IMR-90 (cell line): ENCODE data around the gene BCAS3. TPM values are rescaled to one million over a fixed set of nuclear protein-coding genes. Genes with fewer than 3 reads are reported as not detected.
A peak's percentile ranks its signal among the peaks of the same experiment; 100 is the strongest.

Source experiments
- ATAC-seq: fragments of 200-7000 bp; cut with Tn5 transposase; 2 replicates; pipeline ENCODE4 v1.9.1; 2020; ENCODE audit warnings: low read depth, mild to moderate bottlenecking, moderate library complexity
- BruUV-seq: library from RNA; stranded (reverse); fragments of 400-500 nt; replicated peaks from 2 replicates; lab custom pipeline; 2021; lab: Mats Ljungman, UMichigan
- CTCF ChIA-PET: fragments of 300-600 bp; formaldehyde crosslinking; extraction: SDS; loops from one replicate; lab custom pipeline; 2021; ENCODE audit warnings: antibody characterized with exemption; lab: Yijun Ruan, JAX
- POLR2A ChIA-PET: fragments of 300-600 bp; sonication (Branson Sonifier 250); formaldehyde crosslinking; loops from one replicate; lab custom pipeline; 2022; ENCODE audit warnings: antibody characterized with exemption; ENCODE audit not compliant: unreplicated experiment; lab: Charles Lee
- DNase-seq: peaks from one replicate; pipeline ENCODE4 v3.0.0; 2013
- H2AFZ ChIP-seq: replicated peaks from 2 replicates; pipeline ENCODE3; 2013; ENCODE audit warnings: low read length, mild to moderate bottlenecking; ENCODE audit not compliant: poor library complexity
- H2AK5ac ChIP-seq: 2 replicates; pipeline ENCODE4 v1.6.1; 2013; ENCODE audit warnings: low read depth, low read length, inconsistent platforms
- H2AK9ac ChIP-seq: replicated peaks from 2 replicates; pipeline ENCODE3; 2013; ENCODE audit warnings: mild to moderate bottlenecking, low read depth, low read length, moderate library complexity; ENCODE audit not compliant: poor library complexity
- H2BK120ac ChIP-seq: 2 replicates; pipeline ENCODE4 v1.6.1; 2013; ENCODE audit warnings: low read depth, low read length, inconsistent platforms
- H2BK15ac ChIP-seq: 3 replicates; pipeline ENCODE4 v1.6.1; 2013; ENCODE audit warnings: low read depth, low read length, inconsistent platforms
- H2BK20ac ChIP-seq: 2 replicates; pipeline ENCODE4 v1.6.1; 2013; ENCODE audit warnings: low read depth, mild to moderate bottlenecking, inconsistent platforms, low read length, moderate library complexity
- H2BK5ac ChIP-seq: 2 replicates; pipeline ENCODE4 v1.6.1; 2013; ENCODE audit warnings: mild to moderate bottlenecking, low read depth, low read length, inconsistent platforms; ENCODE audit not compliant: poor library complexity, severe bottlenecking
- H3K14ac ChIP-seq: replicated peaks from 2 replicates; pipeline ENCODE4 v1.6.1; 2013; ENCODE audit warnings: low read depth, low read length, inconsistent platforms
- H3K18ac ChIP-seq: 2 replicates; pipeline ENCODE4 v1.6.1; 2013; ENCODE audit warnings: low read depth, low read length, control low read depth
- H3K23ac ChIP-seq: 2 replicates; pipeline ENCODE4 v1.6.1; 2013; ENCODE audit warnings: low read depth, low read length, inconsistent platforms
- H3K27ac ChIP-seq: 2 replicates; pipeline ENCODE4 v1.5.1; 2013; ENCODE audit warnings: mild to moderate bottlenecking, control low read depth, low read length; ENCODE audit not compliant: insufficient read depth
- H3K27me3 ChIP-seq: 2 replicates; pipeline ENCODE4 v1.6.1; 2013; ENCODE audit warnings: low read length; ENCODE audit not compliant: control insufficient read depth, insufficient read depth
- H3K36me3 ChIP-seq: 2 replicates; pipeline ENCODE4 v1.6.1; 2013; ENCODE audit warnings: low read length, mixed read lengths; ENCODE audit not compliant: control insufficient read depth, insufficient read depth
- H3K4ac ChIP-seq: 2 replicates; pipeline ENCODE4 v1.6.1; 2013; ENCODE audit warnings: low read depth, low read length, inconsistent platforms
- H3K4me1 ChIP-seq: 2 replicates; pipeline ENCODE4 v1.6.1; 2013; ENCODE audit warnings: low read length, mixed read lengths; ENCODE audit not compliant: control insufficient read depth, insufficient read depth
- H3K4me2 ChIP-seq: 2 replicates; pipeline ENCODE4 v1.6.1; 2013; ENCODE audit warnings: low read depth, mild to moderate bottlenecking, control low read depth, low read length, moderate library complexity
- H3K4me3 ChIP-seq: 2 replicates; pipeline ENCODE4 v1.5.1; 2013; ENCODE audit warnings: low read depth, mild to moderate bottlenecking, control low read depth, low read length, moderate library complexity; ENCODE audit not compliant: insufficient read depth
- H3K56ac ChIP-seq: 2 replicates; pipeline ENCODE4 v1.6.1; 2013; ENCODE audit warnings: low read length, inconsistent platforms; ENCODE audit not compliant: insufficient read depth; ENCODE audit errors: extremely low read depth
- H3K79me1 ChIP-seq, 2 experiments: 2 replicates each; pipeline ENCODE4 v1.6.1; 2013; ENCODE audit warnings: low read length in 2 of 2, inconsistent platforms in 1 of 2, low read depth in 1 of 2
- H3K9ac ChIP-seq: 2 replicates; pipeline ENCODE4 v1.6.1; 2013; ENCODE audit warnings: low read depth, low read length, control low read depth
- H3K9me1 ChIP-seq: 2 replicates; pipeline ENCODE4 v1.6.1; 2013; ENCODE audit warnings: low read length, inconsistent platforms; ENCODE audit not compliant: insufficient read depth
- H3K9me3 ChIP-seq: 2 replicates; pipeline ENCODE4 v1.6.1; 2013; ENCODE audit warnings: low read length; ENCODE audit not compliant: control insufficient read depth, insufficient read depth
- H4K20me1 ChIP-seq: 2 replicates; pipeline ENCODE4 v1.6.1; 2013; ENCODE audit warnings: low read length, inconsistent platforms; ENCODE audit not compliant: insufficient read depth
- H4K5ac ChIP-seq: 2 replicates; pipeline ENCODE4 v1.6.1; 2013; ENCODE audit warnings: mild to moderate bottlenecking, low read depth, low read length, control low read depth
- H4K8ac ChIP-seq, 2 experiments: 2 replicates each; pipeline ENCODE4 v1.6.1; 2013; ENCODE audit warnings: low read depth in 2 of 2, low read length in 2 of 2, control low read depth in 1 of 2, inconsistent platforms in 1 of 2
- H4K91ac ChIP-seq: 2 replicates; pipeline ENCODE4 v1.6.1; 2013; ENCODE audit warnings: low read depth, low read length, inconsistent platforms; ENCODE audit not compliant: insufficient read depth
- BHLHE40 ChIP-seq: fragments of 150-350 bp; IDR thresholded peaks from 2 replicates; pipeline ENCODE4 v1.6.1; 2016; ENCODE audit warnings: mild to moderate bottlenecking, low read depth, low read length
- CHD1 ChIP-seq: IDR thresholded peaks from 2 replicates; pipeline ENCODE4 v1.6.1; 2012; ENCODE audit warnings: low read depth, low read length, improper control_type of control experiment
- FOS ChIP-seq: fragments of 150-350 bp; IDR thresholded peaks from 2 replicates; pipeline ENCODE4 v1.6.1; 2016; ENCODE audit warnings: low read depth, low read length
- MAFK ChIP-seq: IDR thresholded peaks from 2 replicates; pipeline ENCODE4 v1.6.1; 2012; ENCODE audit warnings: low read depth, low read length, improper control_type of control experiment
- MAZ ChIP-seq: IDR thresholded peaks from 2 replicates; pipeline ENCODE4 v1.6.1; 2012; ENCODE audit warnings: low read depth, mild to moderate bottlenecking, low read length, improper control_type of control experiment, moderate library complexity, borderline replicate concordance
- MXI1 ChIP-seq: IDR thresholded peaks from 2 replicates; pipeline ENCODE4 v1.6.1; 2012; ENCODE audit warnings: low read depth, mild to moderate bottlenecking, low read length, moderate library complexity, borderline replicate concordance
- NFE2L2 ChIP-seq: fragments of 150-350 bp; IDR thresholded peaks from 2 replicates; pipeline ENCODE4 v1.6.1; 2016; ENCODE audit warnings: low read depth, mild to moderate bottlenecking, low read length
- POLR2A ChIP-seq: IDR thresholded peaks from 2 replicates; pipeline ENCODE4 v1.6.1; 2012; ENCODE audit warnings: mild to moderate bottlenecking, low read depth, low read length
- RAD21 ChIP-seq: IDR thresholded peaks from 2 replicates; pipeline ENCODE4 v1.6.1; 2012; ENCODE audit warnings: low read length, improper control_type of control experiment
- SMC3 ChIP-seq: fragments of 150-350 bp; IDR thresholded peaks from 2 replicates; pipeline ENCODE4 v1.6.1; 2016; ENCODE audit warnings: low read depth, mild to moderate bottlenecking, antibody characterized with exemption, low read length, moderate library complexity
- USF2 ChIP-seq: fragments of 150-350 bp; IDR thresholded peaks from 2 replicates; pipeline ENCODE4 v1.6.1; 2017; ENCODE audit warnings: mild to moderate bottlenecking, antibody characterized with exemption, low read length, low read depth
- whole genome bisulfite sequencing, 2 experiments: methylation state at CpG; one replicate each; pipeline versions ENCODE4 v1.1.5 to v1.1.7; 2013; ENCODE audit warnings: missing lambda C conversion rate in 2 of 2; ENCODE audit not compliant: insufficient read length in 1 of 2; ENCODE audit errors: extremely low coverage in 2 of 2; 5-methylcytosine and 5-hydroxymethylcytosine counted together
- dilution Hi-C: fragments of 300-500 bp; cut with HindIII; formaldehyde crosslinking; loops from one replicate; pipeline ENCODE4 v1.14.3; 2018; ENCODE audit warnings: low sequenced_read_pairs; ENCODE audit not compliant: unreplicated experiment
- in situ Hi-C: fragments of 300-500 bp; cut with MboI; formaldehyde crosslinking; loops from 3 replicates; pipeline ENCODE4 v1.14.3; 2019; ENCODE audit warnings: low sequenced_read_pairs, inconsistent platforms, mixed read lengths
- intact Hi-C: fragments of 100-400 bp; cut with micrococcal nuclease; formaldehyde crosslinking; loops from 2 replicates; pipeline ENCODE4 v1.10.0; 2022
- polyA plus RNA-seq, 3 experiments: library from polyadenylated mRNA; depleted of rRNA; stranded (reverse); fragments of >200 nt; gene quantifications; 2 replicates each; pipeline ENCODE4 v1.2.3, GENCODE V29; 2012; ENCODE audit warnings: low replicate concordance in 1 of 3
- total RNA-seq: library from RNA; depleted of rRNA; stranded (reverse); fragments of >200 nt; gene quantifications from 2 replicates; pipeline ENCODE4 v1.2.3, GENCODE V29; 2012
- TF ChIP-seq, protein P1 (sequence below): conservative IDR thresholded peaks from 2 replicates; pipeline ENCODE4 v1.5.1; 2012; ENCODE audit warnings: mild to moderate bottlenecking, low read depth, low read length, improper control_type of control experiment
- TF ChIP-seq, protein P2 (sequence below): fragments of 150-350 bp; IDR thresholded peaks from 2 replicates; pipeline ENCODE4 v1.6.1; 2016; ENCODE audit warnings: low read depth, mild to moderate bottlenecking, low read length, moderate library complexity, borderline replicate concordance

BCAS3 gene
- total and polyA plus RNA-seq, 2 of the 4 experiments (the other 2 are of a cell fraction) = 6.3 to 27.1 TPM

- DNase-seq (no peak), ATAC-seq (no peak)
- Histone ChIP-seq H2AFZ (no peak overlapping the region), H3K9me1 (no peaks in the 10 kb centered on the region; the same call in 1 of the 2 replicates), H4K5ac (no peak overlapping the region), H3K4me2 (no peak overlapping the region), H2BK15ac (no peak overlapping the region), H2AK9ac (no peak overlapping the region), H2BK20ac (no peak overlapping the region), H3K9ac (no peak overlapping the region), H3K14ac (0 out of 2 replicates have a peak overlapping the region, but pooled peaks have one; percentile 29), H4K91ac (no peak overlapping the region), H3K23ac (no peak overlapping the region), H4K8ac (no peak overlapping the region), H2BK5ac (no peak overlapping the region), H3K27ac (no peak overlapping the region), H3K4me1 (no peaks in the 10 kb centered on the region), H3K56ac (no peak overlapping the region), H3K4me3 (no peak overlapping the region), H4K20me1 (no peaks in the 10 kb centered on the region), H3K9me3 (no peaks in the 10 kb centered on the region), H2BK120ac (no peak overlapping the region), H3K79me1 (no peaks in the 10 kb centered on the region), H3K27me3 (no peaks in the 10 kb centered on the region), H3K18ac (no peak overlapping the region), H2AK5ac (no peak overlapping the region), H3K4ac (no peak overlapping the region), H3K36me3 (no peaks in the 10 kb centered on the region)
- CTCF ChIA-PET = no interaction called here
- BruUV-seq = no TSS peak
- POLR2A ChIA-PET = no interaction called here
- WGBS, 2 experiments = no CpG with 5 or more reads among the region's 3 CpGs
- TF ChIP-seq MAZ = no peak
- no peak for TF ChIP-seq USF2
- no peak for TF ChIP-seq MAFK
- TF ChIP-seq SMC3 = no peak
- TF ChIP-seq, protein P1, sequence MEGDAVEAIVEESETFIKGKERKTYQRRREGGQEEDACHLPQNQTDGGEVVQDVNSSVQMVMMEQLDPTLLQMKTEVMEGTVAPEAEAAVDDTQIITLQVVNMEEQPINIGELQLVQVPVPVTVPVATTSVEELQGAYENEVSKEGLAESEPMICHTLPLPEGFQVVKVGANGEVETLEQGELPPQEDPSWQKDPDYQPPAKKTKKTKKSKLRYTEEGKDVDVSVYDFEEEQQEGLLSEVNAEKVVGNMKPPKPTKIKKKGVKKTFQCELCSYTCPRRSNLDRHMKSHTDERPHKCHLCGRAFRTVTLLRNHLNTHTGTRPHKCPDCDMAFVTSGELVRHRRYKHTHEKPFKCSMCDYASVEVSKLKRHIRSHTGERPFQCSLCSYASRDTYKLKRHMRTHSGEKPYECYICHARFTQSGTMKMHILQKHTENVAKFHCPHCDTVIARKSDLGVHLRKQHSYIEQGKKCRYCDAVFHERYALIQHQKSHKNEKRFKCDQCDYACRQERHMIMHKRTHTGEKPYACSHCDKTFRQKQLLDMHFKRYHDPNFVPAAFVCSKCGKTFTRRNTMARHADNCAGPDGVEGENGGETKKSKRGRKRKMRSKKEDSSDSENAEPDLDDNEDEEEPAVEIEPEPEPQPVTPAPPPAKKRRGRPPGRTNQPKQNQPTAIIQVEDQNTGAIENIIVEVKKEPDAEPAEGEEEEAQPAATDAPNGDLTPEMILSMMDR = no peak
- TF ChIP-seq FOS = no peak
- no peak for TF ChIP-seq RAD21
- no peak for TF ChIP-seq POLR2A
- TF ChIP-seq CHD1 = no peak
- no peak for TF ChIP-seq MXI1
- no peak for TF ChIP-seq BHLHE40
- no peak for TF ChIP-seq NFE2L2
- TF ChIP-seq, protein P2, sequence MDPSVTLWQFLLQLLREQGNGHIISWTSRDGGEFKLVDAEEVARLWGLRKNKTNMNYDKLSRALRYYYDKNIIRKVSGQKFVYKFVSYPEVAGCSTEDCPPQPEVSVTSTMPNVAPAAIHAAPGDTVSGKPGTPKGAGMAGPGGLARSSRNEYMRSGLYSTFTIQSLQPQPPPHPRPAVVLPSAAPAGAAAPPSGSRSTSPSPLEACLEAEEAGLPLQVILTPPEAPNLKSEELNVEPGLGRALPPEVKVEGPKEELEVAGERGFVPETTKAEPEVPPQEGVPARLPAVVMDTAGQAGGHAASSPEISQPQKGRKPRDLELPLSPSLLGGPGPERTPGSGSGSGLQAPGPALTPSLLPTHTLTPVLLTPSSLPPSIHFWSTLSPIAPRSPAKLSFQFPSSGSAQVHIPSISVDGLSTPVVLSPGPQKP = no peak
- in situ Hi-C loops = no loop called here
- dilution Hi-C loops = no loop called here
- intact Hi-C loops = no loop called here
Observed at GRCh38 chr17:61058066-61058465, 380.4 kb downstream of the BCAS3 start.
